ENCODE measurements around the gene SHANK2.

Gene SHANK2

DNA sequence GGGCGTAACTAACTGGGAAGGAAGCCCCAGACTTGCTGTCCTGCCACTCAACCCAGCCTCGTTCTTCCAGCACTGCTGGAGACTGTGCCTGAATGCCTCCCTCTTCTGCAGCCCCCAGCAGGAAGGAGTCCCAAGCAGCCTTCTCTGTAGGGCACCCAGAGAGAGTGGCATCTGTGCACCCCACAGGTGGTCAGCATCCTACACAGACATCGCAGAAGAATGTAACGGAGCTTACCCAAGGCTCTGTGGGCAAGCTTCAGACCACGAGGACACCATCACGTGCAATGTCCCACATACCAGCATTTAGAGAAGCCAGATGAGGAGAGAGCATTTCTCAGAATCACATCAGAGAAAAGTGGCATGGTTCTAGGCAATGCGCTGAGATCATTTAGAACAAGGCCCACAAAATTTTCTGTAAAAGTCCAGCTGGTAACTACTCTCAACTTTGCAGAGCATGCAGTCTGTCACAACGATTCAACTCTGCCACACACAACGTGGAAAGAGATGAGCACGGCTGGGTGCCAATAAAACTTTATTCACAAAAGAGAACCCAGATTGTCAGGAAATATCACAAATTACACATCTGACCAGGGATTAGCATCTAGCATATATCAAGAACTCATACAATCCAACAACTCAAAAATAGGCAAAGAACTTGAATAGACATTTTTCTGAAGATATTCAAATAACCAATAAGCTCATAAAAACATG lies 33.4 kb downstream of the SHANK2 start:
- DNase-seq: no peak

DNA sequence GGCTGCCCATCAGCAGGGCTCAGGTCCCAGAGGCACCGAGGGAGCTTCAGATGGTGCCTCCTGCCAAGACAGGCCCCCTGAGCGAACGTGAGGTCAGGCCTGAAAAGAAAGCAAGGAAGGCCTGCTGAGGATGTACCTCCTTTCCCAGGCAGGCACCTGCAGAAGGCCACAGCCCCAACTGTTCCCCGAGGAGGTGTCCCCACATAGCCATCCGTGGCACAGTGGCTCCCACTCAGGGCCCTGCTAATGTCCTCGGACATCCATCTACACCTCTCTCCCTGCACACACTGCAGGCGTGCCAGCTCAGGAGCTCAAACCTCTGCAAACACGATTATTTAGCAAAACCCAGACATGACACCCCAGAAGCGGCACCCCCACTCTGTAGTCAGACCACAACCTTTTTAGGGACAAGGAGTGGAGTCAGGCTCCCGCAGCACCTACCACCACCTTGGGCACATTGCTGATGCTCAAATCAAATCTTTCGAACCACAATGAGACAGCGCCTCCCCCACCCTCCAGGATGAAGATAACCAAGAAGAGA lies 36.9 kb downstream of the SHANK2 start:
- no peak for DNase-seq

DNA sequence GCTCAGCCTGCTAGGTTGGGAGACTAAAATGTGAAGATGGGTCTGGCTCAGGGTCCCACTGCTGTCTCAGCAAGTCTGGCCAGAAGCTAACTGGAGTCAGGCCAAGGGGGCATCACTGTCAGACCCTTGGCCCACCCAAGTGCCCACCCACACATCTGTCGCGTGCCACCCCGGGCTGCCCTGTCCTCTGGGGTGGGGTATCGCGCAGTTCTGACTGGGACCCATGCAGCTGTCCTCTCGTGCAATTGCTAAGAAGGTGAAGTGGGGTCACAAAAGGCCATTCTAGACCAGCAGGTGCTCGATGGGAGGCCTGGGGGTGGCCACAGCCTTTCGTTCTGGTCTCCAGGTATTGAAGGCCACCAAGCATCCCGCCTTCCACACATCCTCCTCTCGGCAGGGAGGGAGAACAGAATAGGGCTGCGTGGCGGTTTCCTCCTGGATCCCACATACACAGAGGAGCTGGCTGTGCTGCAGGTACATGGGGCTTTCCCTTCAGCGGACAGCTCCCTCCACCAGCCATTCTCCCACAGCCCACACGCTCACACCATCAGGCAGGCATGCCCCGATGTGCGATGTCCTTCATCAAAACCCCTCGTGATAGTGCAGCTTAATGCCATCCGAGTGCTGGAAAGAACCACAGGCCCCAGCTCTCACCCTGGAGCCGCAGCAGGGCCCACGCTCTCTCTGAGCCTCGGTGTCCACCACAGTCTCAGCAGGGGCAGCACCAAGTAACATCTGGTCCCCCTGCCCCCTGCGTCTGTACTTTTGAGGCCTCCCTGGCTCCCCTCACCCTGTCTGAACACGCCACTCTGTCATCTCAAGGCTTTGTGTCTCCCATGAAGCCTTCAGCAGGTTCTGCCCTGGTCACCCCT lies 37.6 kb downstream of the SHANK2 start:
- DNase-seq: no peak

DNA sequence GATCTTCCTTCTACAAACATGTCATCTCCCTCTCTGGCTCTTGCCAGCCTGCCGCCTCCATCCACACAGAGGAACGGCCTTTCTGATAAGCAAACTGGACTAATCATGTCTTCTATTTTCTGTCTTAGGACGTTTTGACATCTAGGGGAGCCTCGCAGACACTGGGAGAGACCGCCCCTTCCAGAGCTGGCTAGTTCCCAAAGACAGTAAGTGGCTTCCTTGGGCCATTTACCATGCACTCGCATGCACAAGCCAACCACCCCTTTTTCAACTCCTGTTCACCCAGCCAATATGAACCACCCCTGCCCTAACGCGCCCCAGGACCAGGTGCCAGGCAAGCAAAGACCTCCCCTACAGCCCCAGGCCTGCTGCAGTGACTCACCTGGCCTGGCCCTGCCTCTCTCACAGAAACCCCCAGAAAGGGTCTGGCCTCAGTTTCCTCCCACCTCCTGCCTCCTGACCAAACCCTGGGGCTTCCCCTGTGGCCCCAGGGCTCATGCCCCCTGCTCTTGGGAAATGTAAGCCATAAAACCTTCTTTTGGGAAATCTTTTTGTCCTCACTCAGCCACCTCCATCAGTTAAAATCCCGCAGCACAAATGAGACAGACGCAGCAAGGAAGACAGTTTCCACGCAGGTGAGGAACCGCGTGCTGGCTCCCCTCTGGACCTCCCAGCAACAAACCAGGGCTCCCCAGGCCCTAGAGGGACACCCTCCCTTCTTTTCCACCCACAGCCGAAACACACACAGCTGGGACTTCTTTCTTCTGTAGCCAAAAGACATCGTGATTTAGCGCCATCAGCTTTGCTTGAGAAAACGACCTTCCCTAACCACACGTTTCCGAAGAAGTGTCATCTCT lies 38.5 kb downstream of the SHANK2 start:
- no peak for DNase-seq

DNA sequence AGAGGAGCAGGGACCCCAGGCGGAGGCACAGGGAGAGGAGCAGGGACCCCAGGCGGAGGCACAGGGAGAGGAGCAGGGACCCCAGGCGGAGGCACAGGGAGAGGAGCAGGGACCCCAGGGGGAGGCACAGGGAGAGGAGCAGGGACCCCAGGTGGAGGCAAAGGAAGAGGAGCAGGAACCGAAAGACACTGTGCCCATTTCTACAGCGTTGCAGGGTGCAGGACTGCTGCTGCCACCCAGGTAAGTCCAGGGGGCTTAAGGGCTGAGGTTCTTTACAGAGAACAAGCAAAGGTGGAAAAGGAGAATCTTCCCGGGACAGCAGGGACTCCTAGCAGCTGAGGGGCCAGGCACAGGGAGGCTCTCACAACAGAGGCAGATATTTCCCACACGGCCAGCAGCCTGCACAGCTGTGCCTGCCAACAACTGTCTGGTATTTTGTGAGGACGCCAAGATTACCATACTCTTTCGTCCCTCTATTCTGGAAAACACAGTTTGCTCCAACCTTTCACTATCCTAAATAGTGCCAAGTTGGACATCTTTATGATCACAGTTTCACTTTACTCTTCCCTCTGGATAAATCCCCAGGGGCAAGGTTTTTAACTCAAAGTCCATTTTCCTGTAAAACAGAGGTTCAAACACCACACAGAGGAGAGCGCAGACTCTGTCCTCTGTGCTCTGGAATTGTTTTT lies 39.4 kb downstream of the SHANK2 start:
- no peak for DNase-seq

DNA sequence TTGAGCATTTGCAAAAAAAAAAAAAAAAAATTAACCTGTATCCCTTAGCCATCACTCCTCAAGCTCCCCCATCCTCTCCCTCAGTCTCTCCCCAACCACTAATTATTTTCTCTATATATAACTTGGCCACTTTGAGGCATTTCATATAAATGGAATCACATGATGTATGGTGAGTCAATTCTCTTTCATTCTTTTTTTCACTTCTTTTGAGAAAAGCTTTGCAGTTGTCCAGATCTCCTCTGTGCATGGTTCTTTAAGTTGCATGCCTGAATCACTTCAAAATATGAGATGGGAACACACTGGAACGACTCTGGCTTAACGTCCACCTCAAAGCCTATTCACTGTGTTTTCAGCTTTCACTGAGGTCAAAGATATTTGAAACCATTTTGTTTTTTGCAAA lies 40.7 kb downstream of the SHANK2 start:
- no peak for DNase-seq

DNA sequence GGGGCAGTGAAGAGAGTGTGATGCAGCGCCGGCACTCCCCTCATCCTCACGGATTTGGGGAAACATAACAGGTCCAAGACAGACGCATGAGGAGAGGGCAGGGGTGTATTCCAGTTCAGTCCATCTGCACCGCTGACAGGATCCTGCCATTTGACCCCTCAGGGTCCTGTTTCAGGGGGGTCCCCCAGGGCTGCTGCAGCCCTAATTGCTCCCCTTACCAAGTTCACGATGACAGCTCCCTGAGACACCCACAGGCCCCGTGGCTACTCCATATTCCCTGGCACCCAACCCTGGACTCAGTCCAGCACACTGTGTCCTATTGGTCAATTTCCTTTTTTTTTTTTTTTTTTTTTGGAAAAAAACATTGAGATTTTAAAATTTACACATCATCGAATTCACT lies 41.5 kb downstream of the SHANK2 start:
- DNase-seq: no peak

DNA sequence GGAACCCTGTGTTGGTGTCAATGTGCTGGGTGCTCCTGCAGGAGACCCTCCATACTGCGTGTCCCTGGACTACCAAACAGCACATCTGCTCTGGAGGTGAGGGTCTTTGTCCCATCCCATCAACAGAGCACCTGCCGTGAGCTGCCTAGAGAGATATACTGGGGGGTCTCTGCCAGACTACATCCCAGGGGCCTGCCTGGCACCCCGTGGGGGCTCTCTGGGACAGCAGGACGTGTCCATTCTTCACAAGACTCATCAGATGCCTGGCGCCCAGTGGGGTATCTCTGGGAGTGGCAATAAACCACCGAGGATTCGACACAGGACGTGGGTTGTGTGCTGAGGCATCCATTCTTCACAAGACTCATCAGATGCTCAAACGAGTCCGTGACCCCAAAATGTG lies 42.7 kb downstream of the SHANK2 start:
- no peak for DNase-seq

DNA sequence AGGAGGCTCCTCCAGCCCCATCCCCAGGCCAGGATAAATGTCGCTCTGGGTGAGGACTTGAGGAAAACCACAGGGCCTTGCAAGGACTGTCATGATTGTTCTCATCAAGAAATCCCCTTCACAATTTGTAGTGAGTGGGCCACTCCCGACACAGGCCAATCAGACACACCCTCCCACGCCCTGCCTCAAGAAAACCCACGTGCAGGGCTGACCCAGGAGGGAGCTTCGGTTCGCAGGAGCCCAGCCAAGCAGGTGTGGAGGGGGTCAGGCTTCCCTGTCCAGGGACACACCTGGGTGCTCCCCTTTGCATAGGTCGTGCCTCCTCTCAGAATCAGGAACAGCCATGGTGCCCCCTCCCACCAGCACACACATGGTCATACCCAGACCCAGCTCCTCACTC lies 43.2 kb downstream of the SHANK2 start:
- DNase-seq: no peak

DNA sequence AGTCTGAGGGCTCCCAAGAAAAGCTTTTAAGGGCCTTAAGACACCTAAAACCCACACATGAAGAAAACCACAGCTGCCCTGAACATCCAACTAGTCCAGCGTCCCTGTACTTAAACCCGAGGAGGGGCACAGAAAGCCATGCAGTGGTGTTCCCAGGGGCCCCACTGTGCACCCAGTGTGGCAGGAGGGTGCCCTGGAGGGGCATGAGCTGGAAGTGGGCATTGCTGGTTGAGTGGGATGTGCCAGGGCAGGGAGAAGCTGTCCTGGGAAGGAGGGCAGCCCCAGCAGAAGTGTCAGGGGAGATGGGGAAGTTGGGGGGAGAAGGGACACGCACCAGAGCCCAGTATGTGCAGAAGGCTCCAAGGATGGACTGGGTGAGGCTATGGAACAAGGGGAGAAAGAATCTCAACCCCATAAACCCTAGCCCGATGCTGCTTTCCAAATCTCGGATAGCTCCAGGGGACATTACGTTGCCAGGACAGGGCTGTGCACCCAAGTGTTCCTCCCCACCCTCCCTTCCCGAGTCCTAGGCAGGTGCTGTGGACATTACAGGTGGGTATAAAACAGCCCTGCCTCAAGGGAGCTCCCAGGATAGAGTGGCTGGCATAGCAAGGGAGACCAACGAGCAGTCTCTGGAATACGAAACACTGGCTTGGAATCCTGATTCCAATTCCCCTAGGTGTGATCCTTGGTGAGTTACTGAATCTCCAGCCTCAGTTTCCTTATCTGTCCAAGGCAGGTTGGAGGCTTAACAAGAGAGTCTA lies 44.2 kb downstream of the SHANK2 start:
- DNase-seq: no peak

DNA sequence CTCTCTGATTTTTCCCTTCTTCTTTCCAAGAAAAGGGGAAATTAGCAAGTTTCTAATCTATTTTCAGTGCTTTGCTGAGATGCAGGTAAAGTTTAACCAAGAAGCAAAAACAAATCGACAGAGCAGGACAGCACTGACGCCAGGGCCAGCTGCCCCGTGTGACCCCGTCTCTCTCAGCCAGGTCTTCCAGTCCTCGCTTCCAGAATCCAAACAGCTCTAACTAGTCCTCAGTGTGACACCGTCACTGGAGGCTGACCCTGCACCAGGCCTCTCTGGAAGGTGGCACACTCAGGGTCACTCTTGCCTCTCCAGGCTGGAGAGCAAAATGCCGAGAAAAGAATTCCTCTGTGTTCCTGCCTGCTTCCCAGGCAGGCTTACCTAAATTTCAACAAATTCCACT lies 44.8 kb downstream of the SHANK2 start:
- no peak for DNase-seq

DNA sequence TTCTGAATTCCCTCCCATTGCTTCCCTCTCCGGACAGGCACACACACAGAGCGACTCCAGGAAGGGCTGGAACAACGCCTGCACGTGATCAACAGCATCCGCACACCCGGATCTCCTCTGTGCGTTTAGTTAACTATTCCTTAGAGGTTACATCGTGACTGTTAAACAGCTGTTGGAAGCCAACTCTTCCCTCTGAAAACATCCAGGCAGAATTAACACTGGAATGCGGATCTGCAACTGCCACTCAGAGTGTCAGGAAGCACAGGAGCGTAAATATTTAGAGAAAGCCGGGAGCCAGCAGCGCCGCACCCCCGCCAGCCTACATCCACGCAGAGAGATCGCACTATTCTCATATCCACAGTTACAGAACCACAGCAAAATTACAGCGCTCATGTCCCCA lies 46.2 kb downstream of the SHANK2 start:
- no peak for DNase-seq

DNA sequence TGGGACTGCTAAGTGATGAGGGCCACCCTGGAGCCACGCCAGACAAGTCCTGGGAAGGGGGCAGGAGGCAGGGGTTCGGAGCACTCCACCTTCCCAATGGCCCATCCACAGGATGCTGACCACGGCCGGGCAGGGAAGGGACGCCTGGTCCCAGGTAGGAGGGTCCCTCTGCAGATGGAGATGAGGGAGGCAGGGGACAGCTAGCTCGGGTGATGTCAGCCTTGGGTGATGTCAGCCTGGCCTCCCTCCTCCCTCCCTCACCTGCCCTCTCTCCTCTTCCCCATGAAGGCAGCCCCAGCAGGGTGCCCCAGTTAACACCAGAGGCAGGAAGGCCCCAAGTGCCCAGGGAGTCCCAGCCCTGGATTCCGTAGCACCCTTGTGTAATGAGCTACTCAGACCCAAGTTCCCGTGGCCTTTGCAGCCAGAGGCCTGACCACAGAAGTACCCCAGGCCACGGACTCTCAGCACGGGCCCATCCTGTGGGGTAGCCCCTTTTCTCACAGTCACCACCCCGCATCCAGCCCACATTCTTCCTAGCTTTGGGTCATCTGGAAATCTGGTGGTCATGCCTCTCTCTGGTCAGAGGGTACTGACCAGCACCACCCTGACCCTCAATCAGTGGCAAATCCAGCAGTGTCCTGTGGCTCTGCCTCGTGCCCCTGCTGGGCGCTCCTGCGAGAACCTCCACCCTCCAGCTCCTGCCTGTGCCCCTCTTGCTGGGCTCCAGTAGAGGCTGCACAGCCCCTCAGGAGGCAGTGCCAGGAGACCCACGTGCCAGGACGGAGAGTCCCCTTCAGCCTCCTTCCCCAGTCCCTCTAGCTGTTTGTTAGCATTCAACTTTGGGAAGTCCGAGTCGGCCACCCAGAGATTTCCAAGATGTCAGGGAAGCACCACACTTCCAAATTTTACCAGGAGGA lies 47.4 kb downstream of the SHANK2 start:
- no peak for DNase-seq

DNA sequence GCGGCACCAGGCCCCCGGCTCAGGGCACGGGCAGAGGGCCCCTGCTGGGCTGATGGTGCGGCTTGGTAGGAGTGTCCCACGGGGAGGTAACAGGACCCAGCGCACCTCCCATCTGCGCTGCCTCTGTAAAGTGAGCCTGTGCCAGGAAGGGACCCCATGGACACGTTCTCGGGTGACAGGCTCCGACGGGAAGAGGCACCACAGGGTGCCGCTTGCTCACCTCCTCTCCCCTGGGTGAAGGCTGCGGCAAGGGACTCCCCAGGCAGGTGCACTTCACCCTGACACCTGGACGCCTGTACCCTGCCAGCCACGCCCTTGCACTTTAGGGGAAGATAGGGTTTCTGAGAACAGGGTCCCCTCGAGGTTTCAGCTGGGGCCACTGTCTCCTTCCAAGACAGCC lies 48.1 kb downstream of the SHANK2 start:
- no peak for DNase-seq

DNA sequence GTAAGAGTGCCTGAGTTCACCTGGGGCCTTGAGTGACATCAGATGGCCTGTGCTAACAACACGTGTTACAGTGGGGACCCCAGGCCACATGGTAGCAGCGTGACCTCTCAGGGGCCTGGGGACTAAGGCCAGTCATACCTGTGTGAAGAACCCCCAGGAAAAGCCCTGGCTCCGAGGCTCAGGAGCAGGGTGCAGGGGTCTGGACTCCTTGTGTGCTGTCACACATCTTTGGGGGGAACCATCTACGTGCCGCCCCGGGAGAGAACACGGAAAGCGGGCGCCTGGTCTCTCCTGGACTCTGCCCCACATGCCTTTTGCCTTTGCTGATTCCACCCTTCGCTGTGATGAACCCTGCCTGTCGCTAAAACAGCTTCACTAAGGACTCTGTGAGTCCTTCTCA lies 48.7 kb downstream of the SHANK2 start:
- DNase-seq: no peak

DNA sequence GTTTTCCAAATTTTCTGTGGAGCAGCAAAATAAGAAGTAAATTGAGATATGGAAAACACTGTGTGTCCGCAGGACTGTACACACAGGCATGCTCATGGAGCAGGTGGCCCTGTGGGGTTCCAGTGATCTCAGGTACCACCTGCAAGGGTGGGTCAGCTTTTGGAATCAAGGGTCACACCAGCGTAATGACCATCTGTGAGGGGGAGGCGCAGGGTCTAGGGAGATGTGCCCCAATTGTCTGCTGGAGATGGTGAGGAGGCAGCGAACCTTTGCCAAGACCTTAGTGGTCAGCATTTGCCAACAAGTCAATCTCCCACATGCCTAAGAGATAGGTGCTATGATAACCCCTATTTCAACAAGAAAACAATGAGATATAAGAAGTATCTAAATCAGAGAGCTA lies 49.4 kb downstream of the SHANK2 start:
- no peak for DNase-seq

DNA sequence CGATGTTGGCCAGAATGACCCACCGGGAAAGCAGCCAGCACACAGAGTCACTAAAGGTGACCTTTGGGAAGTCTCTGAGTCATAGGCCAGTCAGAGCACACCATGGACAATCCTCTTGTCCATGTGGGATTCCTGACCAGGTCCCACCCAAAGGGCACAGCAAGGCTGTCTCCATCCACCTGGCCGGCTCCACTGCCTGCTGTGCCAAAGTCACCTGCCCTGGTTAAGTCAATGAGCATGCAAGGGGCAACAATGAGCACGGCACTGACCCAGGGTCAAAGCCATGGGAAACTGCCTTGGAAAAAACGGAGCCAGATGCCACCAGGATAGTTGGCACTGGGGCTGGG lies 49.8 kb downstream of the SHANK2 start:
- no peak for DNase-seq
